ENCODE data around the gene RPS5. TPM values are rescaled to one million over a fixed set of nuclear protein-coding genes. Genes with fewer than 3 reads are reported as not detected.

RPS5 gene
- total RNA-seq, 1 donor from 2014 or later: 1,209 TPM

DNA sequence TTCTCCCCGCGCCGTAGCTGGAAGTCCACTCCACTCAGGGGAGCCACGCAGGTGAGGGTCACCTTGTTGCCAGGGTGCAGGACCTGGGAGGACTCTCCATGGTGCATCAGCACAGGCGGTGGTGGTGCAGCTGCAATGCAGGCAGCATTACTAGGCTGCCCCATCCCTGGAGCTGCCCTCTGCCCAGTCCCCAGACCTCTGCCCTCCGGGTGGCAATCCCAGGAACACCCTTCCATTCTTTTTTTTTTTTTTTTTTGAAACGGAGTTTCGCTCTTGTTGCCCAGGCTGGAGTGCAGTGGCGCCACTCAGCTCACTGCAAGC is 35.6 kb upstream of the RPS5 start:
- H3K9me3 Mint-ChIP-seq: no peaks in the 10 kb centered on the region
- DNase-seq (ENCODE audit: low read depth, low spot score): no peak
- peaks cover 8% of the 10 kb centered on the region for H3K27me3 Mint-ChIP-seq (ENCODE audit: low read depth)
- TF ChIP-seq, protein P1, sequence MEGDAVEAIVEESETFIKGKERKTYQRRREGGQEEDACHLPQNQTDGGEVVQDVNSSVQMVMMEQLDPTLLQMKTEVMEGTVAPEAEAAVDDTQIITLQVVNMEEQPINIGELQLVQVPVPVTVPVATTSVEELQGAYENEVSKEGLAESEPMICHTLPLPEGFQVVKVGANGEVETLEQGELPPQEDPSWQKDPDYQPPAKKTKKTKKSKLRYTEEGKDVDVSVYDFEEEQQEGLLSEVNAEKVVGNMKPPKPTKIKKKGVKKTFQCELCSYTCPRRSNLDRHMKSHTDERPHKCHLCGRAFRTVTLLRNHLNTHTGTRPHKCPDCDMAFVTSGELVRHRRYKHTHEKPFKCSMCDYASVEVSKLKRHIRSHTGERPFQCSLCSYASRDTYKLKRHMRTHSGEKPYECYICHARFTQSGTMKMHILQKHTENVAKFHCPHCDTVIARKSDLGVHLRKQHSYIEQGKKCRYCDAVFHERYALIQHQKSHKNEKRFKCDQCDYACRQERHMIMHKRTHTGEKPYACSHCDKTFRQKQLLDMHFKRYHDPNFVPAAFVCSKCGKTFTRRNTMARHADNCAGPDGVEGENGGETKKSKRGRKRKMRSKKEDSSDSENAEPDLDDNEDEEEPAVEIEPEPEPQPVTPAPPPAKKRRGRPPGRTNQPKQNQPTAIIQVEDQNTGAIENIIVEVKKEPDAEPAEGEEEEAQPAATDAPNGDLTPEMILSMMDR (conservative IDR thresholded peaks at IDR 0.05): no peak
- peak overlapping the region; percentile 44 for H3K4me3 Mint-ChIP-seq
- H3K36me3 Mint-ChIP-seq (ENCODE audit: low read depth): no peaks in the 10 kb centered on the region
- peaks cover 19% of the 10 kb centered on the region for H3K4me1 Mint-ChIP-seq
- H3K27ac Mint-ChIP-seq (ENCODE audit: unreplicated experiment): no peak overlapping the region

DNA sequence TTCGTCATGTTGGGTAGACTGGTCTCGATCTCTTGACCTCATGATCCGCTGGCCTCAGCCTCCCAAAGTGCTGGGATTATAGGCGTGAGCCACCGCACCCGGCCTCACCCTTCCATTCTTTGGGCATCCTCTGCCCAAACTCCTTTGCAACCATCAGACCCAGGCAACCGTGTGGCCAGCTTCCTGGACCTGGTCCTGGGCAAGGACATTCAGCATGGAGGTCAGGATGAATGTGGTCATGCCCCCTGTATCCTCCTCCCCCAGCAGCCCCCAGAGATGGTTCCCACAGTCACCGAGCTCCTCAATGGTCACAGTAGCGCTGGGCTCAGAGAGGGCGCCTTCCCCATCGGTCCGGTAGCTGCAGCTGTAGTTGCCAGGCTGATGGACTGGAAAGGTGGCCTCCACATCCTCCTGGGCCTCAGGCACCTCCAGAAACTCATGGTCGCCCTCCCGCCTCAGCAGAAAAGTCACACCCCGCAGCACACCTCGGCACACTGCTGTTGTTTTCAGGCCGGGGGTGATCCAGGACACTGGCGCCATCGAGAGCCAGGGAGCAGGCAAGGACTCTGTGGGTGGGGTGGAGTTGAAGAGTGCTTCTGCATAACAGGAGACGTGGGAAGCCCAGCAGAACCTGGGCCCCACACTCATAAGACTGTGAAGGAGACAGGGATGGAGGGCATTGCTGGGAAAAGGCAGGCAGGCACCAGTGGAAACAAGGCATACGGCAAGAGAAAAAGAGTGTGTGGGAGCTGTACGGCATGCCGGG is 34.9 kb upstream of the RPS5 start:
- TF ChIP-seq, protein P1 (conservative IDR thresholded peaks at IDR 0.05): no peak
- Mint-ChIP-seq H3K27ac (ENCODE audit: unreplicated experiment) (no peak overlapping the region), H3K4me3 (peak overlapping the region; percentile 44), H3K4me1 (peaks cover 16% of the 10 kb centered on the region), H3K9me3 (no peaks in the 10 kb centered on the region), H3K36me3 (ENCODE audit: low read depth) (no peaks in the 10 kb centered on the region), H3K27me3 (ENCODE audit: low read depth) (peaks cover 4% of the 10 kb centered on the region)
- no peak for DNase-seq (ENCODE audit: low read depth, low spot score)

DNA sequence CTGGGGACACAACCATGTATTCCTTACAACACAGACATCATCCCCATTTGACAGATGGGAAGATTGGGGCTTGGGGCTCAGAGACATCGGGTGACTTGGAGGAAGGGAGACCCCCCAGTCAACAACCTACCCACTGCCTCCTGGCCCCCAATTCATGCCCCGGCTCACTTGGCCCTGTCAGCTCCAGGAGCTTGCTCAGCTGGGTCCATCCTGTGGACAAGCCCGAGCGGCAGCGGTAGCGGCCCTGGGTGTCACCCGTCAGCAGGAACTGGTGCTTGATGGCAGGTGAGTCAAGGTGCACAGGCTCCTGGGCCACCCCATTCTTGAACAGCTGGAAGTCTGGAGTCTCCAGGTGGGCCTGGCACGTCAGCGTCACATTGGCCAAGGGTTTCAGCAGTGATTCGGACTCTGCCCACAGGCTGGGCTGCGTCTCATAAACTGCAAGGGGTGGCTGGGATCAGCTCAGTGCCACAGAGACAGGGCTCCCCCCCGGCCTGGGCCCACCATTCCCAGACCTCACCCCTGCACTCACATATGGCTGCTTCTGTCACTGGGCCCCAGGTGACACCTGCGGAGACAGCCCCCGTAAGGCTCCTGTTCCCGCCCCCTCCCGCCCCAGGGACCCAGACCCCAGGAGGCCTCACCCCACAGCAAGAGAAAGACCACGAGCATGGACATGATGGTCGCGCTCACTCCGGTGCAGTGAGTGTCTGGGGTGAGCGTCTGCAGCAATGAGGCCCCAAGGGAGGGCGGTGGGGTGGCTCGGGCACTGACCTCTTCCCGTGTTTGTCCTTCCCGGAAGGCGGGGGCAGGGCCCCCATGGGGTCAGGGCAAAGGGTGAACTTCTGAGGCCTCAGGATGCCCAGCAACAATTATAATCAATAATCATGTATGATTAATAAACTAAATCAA is 34.1 kb upstream of the RPS5 start, which contains the start of gene A1BG:
Gene A1BG (minus strand): TSS at position 733 of the 912 bp plus-strand sequence. CDS start 55 bp downstream, at position 678.
- H3K27ac Mint-ChIP-seq (ENCODE audit: unreplicated experiment): no peak within 1 kb of the TSS
- H3K4me1 Mint-ChIP-seq: peaks cover 12% of the 10 kb centered on the region
- no peak within 1 kb of the TSS for H3K4me3 Mint-ChIP-seq
- H3K36me3 Mint-ChIP-seq (ENCODE audit: low read depth): no peaks in the 10 kb centered on the region
- TF ChIP-seq, protein P1 (conservative IDR thresholded peaks at IDR 0.05): no peak
- H3K27me3 Mint-ChIP-seq (ENCODE audit: low read depth): peaks cover under 1% of the 10 kb centered on the region
- DNase-seq (ENCODE audit: low read depth, low spot score): no peak
- no peaks in the 10 kb centered on the region for H3K9me3 Mint-ChIP-seq

DNA sequence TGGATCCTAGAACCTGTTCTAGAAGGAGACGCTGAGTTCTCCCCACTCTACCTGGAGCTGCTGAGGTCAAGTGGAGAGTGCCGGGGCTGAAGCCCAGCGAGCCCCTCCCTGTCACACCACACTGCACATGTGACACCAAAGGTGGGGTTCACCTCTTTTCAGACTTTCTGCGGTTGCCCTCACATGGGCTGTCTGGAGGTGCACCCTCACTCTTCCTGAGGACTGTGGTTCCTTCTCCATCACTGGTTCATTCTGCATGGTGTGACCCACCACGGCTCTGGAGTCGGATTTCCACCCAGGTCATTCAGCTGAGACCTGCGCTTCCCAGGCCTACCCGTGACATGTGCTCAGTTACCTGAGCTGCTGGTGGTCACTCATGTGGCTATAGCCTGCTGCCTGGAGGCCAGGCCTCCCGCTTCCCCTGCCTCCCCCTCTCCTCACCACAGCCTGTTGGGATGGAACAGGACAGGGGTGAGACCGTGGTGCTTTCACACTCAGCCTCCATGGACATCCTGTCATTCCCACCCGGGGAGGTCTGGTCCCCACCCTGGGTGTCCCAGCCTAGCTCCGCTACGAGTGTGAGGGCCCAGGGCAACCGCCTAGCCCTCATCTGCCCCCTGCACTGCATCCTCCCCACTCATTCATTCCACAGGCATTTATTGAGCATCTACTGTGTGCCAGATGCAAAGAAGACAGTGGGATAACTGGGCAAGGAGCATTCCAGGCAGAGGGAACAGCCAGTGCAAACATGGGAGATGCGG is 33.2 kb upstream of the RPS5 start:
- Mint-ChIP-seq H3K36me3 (ENCODE audit: low read depth) (no peaks in the 10 kb centered on the region), H3K9me3 (no peaks in the 10 kb centered on the region), H3K27me3 (ENCODE audit: low read depth) (no peaks in the 10 kb centered on the region), H3K4me1 (peaks cover 3% of the 10 kb centered on the region), H3K4me3 (no peak overlapping the region), H3K27ac (ENCODE audit: unreplicated experiment) (no peak overlapping the region)
- DNase-seq (ENCODE audit: low read depth, low spot score): no peak
- TF ChIP-seq, protein P1 (conservative IDR thresholded peaks at IDR 0.05): no peak

DNA sequence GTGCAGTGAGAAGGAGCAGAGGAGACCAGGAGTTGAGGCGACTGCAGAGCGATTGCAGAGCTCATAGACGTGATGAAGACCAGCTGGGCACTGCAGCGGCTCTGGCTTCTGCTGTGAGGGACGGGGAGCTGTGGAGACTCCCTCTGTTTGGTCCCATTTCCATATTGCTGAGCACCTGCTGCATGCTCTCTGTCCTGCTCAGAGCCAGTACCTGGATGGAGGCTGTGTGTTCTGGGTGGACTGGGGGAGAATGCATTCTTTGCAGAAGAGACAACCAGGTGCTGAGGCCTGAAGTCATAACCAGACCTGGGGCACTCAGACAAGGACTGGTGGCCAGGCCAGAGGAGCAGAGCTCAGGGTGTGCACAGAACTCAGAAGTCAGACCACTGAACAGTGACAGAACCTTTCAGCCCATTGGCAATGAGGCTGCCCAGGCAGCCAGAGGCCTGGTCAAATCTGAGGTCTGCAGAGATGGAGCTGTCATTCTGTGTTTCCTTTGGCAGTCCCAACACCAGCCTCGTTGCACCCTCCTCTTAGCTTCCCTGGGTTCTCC is 32.5 kb upstream of the RPS5 start:
- H3K9me3 Mint-ChIP-seq: no peaks in the 10 kb centered on the region
- no peak for DNase-seq (ENCODE audit: low read depth, low spot score)
- H3K4me3 Mint-ChIP-seq: no peak overlapping the region
- H3K27ac Mint-ChIP-seq (ENCODE audit: unreplicated experiment): no peak overlapping the region
- H3K27me3 Mint-ChIP-seq (ENCODE audit: low read depth): no peaks in the 10 kb centered on the region
- H3K4me1 Mint-ChIP-seq: peaks cover 3% of the 10 kb centered on the region
- no peaks in the 10 kb centered on the region for H3K36me3 Mint-ChIP-seq (ENCODE audit: low read depth)
- TF ChIP-seq, protein P1 (conservative IDR thresholded peaks at IDR 0.05): no peak

All from neural crest cell (in vitro differentiated cells).